GM12865 (cell line): ENCODE data around the gene HNRNPA1L2.

ENCODE experiments used
- DNase-seq: peaks from one replicate; pipeline ENCODE4 v3.0.0; 2010; ENCODE audit warnings: low read depth
- H3K4me3 ChIP-seq: 2 replicates; pipeline ENCODE4 v1.5.1; 2011; ENCODE audit warnings: mild to moderate bottlenecking, low read depth, low read length, control low read depth
- CTCF ChIP-seq: IDR thresholded peaks from 2 replicates; pipeline ENCODE4 v1.5.1; 2011; ENCODE audit warnings: low read length, control low read depth, low read depth, inconsistent platforms; ENCODE audit not compliant: insufficient read depth; ENCODE audit errors: missing control alignments

HNRNPA1L2 gene

GRCh38 chr13:52686376-52686775 is 44.1 kb downstream of the HNRNPA1L2 start:
- TF ChIP-seq CTCF, result no peak
- no peak for DNase-seq
- no peak overlapping the region for H3K4me3 ChIP-seq
